HG02885 (cell line): ENCODE results near the gene MCF2L.
"Not testable (repeated sequence)": the region's sequence is repeated elsewhere in the genome, so short reads cannot be mapped to it uniquely, and the experiment has no call there.

Experiments
- ATAC-seq: cut with Tn5 transposase; IDR thresholded peaks from one replicate; pipeline ENCODE4 v1.9.1; 2021; ENCODE audit warnings: mild to moderate bottlenecking; ENCODE audit not compliant: unreplicated experiment, poor library complexity

The MCF2L gene

DNA sequence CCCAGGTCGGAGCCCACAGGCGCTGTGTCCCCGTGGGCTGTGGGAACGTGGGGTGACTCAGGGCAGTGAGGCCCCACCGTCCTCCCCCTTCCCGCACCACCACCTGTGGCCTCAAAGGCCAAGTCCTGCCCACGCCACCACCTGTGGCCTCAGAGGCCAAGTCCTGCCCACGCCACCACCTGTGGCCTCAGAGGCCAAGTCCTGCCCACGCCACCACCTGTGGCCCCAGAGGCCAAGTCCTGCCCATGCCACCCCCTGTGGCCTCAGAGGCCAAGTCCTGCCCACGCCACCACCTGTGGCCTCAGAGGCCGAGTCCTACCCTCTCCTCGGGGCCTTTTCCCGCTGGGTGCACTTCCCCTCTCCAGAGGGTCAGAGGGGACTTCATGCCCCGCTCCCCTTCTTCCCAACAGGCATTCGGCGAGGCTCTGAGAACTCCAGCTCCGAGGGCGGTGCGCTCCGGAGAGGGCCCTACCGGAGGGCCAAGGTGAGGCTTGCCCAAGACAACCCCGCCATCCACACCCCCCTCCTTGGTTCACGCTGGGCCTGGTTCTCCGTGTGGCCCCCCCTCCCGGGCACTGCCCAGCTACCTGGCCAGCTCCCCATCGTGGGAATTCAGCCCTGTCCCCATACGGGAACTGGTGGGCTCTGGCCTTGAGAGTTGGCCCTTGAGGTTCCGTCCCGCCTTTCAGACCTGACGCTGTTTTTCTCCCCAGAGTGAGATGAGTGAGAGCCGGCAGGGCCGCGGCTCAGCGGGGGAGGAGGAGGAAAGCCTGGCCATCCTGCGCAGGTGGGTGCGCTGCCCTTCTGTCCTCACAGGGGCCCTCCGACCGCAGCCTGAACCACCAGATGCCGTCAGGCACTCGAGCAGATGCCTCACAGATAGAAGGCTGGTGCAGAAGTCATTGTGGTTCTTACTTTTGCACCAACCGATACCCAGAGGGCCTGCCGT lies 109.2 kb downstream of the MCF2L start:
- ATAC-seq = no peak

DNA sequence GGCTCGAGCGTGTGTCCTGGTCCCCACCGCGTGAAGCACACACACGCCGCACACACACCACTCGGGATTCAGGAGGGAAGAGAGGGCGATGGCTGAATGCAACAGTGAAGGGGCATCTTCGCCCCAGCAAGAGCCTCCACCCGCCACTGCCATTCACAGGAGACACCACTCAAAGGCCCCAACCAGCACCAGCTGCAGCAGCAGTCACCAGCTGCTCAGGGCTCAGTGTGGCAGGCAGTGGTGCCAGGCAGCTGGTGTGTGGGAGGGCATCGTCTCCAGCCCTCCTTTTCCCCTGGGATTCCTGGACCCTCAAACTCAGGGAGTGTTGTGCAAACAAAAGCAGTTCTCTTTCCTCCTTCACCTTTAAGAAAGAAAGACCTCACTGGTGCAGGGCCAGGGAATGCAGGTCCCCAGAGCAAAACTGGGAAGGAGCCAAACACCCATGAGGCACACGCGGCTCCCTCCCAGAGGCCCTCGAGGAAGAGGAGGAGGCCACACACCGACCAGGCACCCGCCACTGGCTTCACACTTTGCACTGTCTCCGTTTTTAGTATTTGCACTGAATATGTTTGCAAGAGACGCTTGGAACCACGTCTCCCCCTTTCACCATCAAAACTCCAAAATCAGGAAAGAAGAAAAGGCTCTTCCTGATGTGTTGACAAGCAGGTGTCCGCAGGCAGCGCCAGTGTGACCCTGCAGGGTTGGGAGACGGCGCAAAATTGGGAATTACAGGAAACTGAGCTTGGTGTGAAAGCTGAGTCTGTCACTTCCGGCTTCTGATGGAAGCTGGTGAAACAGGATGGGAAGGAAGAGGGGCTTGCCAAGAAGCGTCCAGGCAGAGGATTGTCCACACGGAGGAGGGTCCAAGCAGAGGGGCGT lies 110.1 kb downstream of the MCF2L start:
- no peak for ATAC-seq

DNA sequence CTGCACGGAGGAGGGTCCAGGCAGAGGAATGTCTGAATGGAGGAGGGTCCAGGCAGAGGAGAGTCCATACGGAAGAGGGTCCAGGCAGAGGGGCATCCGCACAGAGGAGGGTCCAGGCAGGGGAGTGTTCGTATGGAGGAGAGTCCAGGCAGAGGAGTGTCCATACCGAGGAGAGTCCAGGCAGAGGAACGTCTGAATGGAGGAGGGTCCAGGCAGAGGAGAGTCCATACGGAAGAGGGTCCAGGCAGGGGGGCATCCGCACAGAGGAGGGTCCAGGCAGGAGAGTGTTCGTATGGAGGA lies 110.7 kb downstream of the MCF2L start:
- not testable (repeated sequence) for ATAC-seq

DNA sequence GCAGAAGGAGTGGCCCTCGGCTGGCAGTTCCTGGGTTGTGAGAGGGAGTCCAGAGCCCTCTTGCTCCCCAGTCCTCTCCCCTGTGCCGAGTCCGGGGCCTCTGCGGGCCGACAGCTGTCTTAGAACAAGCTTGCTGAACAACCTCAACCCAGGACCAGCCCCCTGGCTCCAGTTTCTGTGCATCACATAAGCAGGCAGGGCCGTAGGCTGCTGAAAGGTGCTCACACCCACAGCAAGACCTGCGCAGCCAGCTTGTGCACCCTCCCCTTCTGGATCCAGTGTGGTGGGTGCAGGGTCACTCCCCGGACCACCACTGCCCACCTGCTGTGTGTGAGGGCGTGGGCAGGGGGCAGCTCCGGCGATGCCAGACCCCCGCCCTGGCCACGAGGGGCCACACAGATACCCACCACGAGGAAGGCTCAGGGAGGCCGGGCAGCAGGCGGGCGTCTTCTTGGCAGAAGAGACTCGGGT lies 111.4 kb downstream of the MCF2L start:
- ATAC-seq = no peak

DNA sequence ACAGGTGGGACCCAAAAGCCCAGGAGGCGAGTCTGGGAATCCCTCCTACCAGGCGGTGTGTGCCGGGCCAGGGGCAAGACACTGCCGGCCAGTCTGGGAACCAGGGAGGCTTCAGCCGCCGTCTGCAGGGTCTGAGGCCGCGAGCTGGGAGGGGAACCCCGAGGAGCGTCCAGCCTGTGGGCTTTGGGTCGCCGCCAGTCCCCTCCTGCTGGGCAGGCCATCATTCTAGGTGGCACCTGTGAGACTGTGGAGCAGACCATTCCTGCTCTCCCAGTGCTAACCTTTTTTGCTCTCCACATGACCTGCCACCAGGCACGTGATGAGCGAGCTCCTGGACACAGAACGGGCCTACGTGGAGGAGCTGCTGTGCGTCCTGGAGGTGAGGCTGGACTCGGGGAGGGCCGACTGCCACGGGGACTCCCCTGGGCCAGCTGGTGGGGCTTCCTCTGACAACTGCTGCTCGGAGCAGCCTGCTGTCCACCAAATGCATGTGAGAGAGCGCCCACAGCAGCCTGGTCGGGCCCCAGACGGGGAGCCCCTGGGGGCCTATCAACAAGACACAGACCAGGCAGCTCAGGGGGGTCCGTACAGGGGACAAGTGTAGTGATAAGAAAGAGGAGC lies 112.0 kb downstream of the MCF2L start:
- no peak for ATAC-seq

DNA sequence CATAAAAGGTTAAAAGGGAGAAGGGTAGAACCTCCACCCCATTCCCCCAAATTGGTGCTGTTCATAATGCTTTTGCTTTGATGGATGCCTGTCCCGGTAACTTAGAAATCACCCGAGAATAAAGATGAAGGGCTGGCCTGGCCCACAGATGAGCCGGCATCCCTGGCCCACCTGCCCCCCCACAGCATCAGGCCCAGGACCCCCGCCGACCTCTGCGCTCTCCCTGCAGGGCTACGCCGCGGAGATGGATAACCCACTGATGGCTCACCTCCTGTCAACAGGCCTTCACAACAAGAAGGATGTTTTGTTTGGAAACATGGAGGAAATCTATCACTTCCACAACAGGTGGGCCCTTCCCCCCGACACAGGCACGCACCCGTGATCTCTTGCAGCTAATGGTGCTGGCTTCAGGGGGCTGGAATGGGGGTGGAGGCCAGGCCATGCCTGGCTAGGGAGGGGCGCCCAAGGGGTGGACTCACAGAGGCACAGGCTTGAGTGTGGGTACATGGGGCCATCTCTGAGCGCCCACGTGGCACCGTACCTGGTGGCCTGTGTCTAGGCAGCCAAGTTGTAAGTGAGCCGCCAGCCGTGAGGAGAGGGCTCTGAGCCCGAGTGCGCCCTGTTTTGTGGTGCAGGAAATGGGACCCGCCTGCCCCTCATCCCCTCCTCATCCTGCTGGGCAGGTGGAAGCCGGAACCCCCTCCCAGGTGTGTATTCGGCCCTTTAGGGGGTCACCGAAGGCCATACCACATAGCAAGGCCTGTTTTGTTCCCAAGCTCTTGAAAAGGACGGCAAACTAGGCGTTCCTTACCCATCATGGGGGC lies 113.4 kb downstream of the MCF2L start:
- ATAC-seq = no peak

DNA sequence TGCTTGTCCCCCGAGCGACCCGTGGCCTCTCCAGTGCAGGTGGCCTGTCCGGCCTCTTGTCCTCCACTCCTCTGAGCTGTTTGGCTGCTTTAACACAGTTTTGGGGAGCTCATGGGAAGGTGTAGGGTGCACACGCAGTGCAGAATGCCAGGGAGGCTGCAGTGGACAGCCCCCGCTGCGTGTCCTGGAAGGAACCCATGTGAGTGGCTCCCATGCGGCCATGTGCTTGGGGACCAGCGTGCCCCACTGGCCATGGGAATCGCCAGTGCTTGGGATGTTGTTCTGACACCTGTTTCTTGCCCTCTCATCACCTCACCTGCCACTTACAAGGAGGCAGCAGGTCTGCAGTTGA lies 114.0 kb downstream of the MCF2L start:
- ATAC-seq = no peak

DNA sequence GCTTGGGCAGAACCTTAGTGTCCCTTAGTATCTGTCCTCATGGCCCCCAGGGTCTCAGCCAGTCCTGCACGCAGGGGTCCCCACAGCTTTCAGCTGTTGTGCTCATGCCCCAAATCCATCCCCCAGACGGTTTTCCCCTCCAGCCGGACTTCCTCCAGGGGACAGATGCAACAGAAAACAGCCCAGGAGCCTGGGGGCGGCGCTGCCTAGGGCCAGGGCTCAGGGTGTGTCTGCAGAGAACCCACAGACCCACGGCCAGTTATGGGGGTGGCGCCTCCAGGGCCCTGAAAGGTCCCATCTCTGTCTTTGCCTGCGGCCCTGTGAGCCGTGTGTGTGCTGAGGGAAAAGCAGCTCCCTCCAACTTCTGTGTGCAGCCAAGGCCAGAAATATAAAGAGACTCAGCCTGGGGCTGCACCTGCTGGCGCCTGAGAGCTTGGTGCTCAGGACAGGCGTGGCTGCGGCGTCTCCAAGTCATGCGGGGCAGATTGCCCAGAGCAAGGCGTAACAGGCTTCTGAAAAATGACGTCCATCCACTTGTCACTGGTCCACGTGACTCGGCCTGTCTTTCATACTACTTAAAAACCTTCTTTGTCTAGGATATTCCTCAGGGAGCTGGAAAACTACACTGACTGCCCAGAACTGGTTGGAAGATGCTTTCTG lies 114.5 kb downstream of the MCF2L start:
- ATAC-seq = no peak

DNA sequence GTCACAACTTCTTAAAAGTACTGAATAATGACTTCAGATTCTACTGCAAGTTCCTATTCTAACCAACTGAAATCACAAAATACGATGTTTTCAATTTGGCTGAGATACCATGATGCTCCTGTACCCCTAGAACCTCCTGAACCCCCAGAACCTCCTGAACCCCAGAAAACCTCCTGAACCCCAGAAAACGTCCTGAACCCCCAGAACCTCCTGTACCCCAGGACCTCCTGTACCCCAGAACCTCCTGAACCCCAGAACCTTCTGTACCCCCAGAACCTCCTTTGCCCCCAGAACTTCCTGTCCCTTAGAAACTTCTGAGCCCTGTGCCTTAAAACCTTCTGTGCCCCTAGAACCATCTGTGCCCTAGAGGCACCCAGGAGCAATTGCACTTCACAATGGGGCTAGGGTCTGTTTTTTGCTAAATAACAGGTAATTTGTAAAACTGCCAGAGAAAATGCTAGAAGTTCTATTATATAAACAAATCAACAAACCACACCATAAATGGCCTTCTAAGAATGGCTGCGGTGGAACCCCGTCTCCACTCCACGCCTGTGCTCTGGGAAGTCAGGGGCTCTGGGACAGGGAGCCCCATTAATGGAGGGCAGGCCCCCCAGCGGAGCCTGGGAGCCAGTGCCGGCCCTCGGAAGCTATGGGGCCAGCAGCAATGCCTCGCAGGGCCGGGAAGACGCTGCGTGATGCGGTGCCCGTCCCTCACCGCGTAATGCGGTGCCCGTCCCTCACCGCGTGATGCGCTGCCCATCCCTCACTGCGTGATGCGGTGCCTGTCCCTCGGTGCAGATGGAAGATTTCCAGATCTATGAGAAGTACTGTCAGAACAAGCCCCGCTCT lies 115.3 kb downstream of the MCF2L start:
- no peak for ATAC-seq

DNA sequence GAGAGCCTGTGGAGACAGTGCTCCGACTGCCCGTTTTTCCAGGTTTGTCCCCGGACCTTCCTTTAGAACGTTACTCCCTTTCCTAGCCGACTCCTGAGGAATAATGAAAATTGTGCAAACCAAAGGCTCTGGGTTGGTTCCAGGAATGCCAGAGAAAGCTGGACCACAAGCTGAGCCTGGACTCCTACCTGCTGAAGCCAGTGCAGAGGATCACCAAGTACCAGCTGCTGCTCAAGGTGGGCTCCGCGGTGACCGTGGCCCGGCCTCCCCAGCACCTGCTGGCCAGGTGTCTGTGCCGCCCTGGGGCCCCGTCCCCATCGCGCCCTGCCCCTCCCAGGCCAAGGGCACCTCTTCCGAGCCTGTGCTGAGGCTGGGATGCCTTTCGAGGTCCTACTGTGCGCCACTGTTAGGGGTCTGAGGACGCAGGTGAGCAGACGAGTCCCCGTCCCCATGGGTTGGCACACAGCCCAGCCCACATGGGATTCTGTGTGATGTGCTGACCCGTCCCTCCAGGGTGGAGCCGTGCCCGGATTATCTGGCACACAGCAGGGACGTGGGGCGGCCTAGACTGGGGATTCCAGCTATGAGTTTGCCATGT lies 116.0 kb downstream of the MCF2L start:
- no peak for ATAC-seq

DNA sequence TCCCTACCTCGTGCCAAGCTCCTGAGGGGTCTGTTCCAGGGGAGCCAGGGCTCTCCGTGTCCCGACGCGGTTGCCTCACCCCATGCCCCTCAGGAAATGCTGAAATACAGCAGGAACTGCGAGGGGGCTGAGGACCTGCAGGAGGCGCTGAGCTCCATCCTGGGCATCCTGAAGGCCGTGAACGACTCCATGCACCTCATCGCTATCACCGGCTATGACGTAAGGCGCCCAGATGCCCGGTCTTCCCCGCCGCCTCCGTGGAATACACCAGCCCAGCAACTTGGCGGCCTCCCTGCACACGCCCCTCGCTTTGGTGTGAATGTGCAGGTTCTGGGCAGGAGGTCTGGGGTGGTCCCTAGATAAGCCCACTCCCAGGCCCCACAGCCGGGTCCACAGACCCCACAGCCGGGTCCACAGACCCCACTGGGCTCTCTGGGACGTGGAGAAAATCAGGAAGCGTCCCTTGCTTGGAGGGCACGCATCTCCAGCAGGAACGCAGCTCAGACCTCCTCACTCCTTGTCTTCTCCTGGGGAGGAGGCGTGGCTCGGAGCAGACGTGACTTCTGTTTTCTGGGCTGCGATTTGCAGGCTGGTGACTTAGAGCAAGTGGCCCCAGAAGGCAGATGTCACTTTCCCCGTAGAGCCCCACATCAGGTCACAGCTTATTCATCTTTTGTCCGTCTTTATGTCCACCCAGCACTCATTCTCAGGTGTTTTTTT lies 117.2 kb downstream of the MCF2L start:
- no peak for ATAC-seq

DNA sequence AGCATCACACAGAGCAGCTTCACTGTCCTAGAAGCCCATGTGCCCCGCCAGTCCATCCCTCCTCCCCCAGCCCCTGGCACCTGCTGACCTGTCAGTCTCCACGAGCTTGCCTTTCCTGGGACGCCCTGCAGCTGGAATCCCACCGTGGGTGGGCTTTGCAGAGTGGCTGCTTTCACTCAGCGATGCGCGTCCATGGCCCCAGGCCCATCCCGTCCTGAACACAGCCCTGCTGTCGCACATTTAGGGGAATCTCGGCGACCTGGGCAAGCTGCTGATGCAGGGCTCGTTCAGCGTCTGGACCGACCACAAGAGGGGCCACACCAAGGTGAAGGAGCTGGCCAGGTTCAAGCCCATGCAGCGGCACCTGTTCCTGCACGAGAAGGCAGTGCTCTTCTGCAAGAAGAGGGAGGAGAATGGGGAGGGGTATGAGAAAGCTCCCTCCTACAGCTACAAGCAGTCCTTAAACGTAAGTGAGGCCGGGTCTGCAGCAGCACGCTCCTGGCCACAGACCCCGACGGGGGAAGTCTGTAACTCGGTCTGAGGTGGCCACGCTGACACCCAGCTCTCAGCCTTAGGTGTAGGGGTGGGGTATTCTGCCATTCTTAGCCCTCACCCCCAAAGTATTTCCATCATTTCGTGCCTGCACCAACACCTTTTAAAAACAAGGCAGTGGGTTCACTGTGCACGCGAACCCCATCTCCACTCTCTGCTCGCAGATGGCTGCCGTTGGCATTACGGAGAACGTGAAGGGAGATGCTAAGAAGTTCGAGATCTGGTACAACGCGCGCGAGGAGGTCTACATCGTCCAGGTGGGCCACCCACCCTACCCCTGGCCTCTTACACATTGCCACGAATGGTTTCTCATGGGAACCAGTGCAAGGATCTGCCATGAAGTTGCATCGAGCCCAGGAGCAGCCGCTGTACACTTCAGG lies 118.2 kb downstream of the MCF2L start:
- ATAC-seq = no peak

DNA sequence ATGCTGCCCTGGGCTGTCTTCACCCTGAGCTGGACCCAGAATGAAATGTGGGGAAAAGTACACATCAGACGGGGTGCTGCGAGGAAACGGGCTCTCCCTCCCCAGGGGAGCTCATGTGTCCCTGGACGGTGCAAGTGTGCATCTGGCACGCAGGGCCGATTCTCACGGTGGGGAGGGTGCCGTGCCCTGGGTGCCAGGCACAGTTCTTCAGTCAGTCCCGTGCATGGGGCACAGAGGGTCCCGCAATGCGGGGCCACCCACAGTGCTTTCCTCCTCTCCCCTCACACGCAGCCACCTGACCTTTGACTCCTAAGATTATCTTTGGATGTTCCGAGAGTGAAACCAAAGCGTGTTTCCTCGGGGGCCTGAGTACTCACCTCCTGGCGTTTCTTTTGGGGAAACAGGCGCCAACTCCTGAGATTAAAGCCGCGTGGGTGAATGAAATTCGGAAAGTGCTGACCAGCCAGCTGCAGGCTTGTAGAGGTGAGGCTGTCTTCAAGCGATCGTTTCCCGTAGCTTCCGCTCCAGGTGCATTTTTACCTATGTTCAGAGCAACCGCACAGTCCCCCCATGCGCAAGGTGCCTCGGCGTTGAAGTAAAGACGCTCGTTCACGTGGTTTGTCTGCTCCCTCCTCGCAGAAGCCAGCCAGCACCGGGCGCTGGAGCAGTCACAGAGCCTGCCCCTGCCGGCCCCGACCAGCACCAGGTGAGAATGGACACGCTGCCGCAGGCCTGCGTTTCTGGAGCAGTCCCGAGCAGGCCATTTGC lies 119.1 kb downstream of the MCF2L start:
- no peak for ATAC-seq

DNA sequence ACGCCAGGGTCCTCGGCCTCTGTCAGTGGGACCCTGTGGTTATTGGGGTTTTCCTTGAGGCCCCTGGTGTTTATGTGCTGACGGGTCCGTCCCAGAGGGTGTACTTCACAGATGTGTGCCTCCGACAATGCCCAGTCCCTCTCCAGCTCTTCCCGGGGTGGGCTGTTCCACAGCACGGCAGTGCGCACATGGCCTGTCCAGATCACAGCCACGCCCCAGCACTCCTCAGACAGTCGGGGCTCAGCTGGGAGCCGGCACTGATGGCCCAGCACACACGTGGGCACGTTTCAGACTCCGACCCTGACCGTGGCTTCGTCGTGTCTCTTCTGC lies 119.6 kb downstream of the MCF2L start:
- no peak for ATAC-seq

DNA sequence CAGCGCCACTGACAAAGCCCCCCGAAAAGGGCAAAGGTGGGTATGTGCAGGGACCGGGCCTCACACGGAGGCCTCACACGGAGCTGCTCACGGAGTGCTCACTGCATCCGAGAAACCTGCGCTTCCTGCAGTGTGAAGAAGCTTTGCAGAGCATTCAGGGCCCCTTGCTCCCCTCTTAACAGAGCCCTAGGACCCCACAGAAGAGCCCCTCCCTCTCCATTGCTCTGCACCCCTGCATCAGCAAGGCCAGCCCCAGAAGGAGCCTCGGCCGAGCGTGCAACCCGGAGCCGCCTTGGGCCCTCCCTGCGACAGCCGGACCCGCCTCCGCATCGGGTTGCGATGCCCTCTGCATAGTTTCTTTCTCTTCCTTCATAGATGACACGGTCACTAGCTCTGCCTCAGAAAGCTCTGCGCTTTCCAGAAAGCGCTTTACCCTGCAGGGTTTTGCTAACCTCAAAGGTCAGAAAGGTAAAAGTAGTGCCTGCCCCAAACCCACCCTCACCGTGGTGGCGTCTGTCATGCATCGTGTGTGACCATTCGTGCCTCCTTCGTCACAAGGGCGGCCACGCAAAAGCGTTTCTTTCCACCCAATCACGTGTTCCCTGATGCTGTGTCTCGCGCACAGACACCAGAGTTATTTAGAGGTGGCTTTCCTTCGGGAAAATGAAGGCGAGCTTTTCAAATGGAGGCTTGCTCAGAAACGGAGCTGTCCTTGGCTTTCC lies 120.8 kb downstream of the MCF2L start:
- ATAC-seq = no peak

DNA sequence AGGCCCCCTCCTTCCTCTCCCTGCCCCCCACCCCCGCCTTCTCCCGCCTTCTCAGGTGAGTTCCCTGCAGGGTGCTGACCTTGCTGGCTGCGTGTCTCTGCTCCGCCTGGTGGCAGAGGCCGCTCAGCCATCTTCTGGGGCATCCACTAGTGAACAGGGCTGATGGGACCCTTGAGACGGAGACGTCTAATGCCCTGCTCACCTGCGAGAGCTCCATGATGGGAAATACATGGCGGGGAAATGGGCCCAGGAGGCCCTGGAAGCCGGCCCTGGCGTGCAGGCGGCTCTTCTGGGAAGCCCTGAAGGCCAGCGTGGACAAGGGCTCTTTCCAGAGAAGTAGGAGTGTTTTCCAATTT lies 121.4 kb downstream of the MCF2L start:
- ATAC-seq = no peak
